ENCODE measurements around the gene PIH1D1.

DNA sequence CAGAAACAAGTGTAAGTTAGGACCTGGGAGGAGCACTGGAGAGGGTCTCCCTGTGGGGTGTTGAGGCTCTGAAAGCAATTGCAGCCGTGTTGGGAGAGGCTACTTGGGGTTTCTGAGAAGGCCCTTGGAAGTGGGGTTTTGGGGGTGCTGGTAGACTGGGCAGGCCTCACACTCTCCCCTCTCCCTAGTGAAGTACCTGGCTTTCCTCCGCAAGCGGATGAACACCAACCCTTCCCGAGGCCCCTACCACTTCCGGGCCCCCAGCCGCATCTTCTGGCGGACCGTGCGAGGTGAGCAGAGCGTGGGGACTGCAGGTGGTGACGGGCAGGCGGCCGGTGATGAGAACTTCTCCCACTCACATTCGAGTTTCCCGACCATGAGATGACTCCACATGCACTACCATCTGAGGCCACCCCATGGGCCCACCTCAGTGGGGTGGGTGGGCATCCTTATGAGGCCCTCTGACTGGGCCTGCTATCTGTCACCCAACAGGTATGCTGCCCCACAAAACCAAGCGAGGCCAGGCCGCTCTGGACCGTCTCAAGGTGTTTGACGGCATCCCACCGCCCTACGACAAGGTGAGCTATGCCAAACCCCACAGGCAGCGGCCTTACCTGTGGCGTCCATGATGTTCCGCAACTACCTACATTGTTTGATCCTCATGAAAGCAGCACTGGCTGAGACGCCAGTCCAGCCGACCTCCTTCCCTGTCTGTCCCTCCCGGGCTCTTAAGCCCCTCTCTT, 38.8 kb upstream of the PIH1D1 start:
- TF ChIP-seq POLR2A (IDR thresholded peaks at IDR 0.05) = no peak
- TF ChIP-seq, protein P1, sequence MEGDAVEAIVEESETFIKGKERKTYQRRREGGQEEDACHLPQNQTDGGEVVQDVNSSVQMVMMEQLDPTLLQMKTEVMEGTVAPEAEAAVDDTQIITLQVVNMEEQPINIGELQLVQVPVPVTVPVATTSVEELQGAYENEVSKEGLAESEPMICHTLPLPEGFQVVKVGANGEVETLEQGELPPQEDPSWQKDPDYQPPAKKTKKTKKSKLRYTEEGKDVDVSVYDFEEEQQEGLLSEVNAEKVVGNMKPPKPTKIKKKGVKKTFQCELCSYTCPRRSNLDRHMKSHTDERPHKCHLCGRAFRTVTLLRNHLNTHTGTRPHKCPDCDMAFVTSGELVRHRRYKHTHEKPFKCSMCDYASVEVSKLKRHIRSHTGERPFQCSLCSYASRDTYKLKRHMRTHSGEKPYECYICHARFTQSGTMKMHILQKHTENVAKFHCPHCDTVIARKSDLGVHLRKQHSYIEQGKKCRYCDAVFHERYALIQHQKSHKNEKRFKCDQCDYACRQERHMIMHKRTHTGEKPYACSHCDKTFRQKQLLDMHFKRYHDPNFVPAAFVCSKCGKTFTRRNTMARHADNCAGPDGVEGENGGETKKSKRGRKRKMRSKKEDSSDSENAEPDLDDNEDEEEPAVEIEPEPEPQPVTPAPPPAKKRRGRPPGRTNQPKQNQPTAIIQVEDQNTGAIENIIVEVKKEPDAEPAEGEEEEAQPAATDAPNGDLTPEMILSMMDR (IDR thresholded peaks at IDR 0.05) = no peak
